Activated T-cell treated with anti-CD3 and anti-CD28 coated beads, Interleukin-2, amount 50 U/mL, for 48 hours (primary cell): Measurements from ENCODE around the gene ZNF268.

ENCODE experiments used
- DNase-seq, 2 experiments: peaks; one replicate each; pipeline ENCODE4 v3.0.0-alpha.2; 2020

ZNF268 gene

DNA sequence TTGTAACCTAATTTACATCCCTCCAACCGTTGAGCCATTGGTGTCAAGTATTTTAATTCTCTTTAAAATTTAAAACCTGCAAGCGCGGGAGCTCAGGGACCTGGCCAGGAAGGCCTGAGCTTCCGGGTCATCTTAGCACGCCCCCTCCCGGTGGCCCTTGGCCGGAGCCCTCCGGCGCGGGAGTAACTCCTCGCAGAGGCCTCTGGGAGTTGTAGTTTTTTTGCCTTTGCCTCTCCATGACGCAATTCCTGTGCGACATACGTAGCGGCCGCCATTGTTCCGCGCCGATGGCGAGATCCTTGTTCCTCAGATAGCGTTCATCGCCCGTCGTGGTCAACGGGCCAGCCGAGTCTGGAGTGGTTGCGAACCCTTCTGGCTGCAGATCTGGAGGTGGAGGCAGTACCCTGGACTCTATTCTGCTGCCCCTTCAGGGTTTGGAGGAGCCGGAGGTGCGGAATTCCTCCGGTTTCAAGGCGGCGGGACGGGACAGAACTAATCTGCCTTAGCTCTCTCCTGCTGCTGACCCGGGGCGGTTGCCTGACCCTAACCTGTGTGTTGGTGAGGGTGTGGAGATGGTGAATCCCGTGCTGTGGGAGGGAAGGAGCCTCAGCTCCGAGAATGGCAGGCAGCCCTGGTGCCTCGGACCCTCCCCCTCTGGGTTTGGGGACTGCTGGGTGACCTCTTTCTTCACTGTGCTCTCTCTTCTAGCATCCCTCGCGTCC lies at the start of gene ZNF268:
ZNF268 (plus strand) TSS at position 258 of the 722 bp plus-strand sequence. CDS start 503 bp downstream, outside the sequence.
- peak; percentile 94 to 95 for DNase-seq

DNA sequence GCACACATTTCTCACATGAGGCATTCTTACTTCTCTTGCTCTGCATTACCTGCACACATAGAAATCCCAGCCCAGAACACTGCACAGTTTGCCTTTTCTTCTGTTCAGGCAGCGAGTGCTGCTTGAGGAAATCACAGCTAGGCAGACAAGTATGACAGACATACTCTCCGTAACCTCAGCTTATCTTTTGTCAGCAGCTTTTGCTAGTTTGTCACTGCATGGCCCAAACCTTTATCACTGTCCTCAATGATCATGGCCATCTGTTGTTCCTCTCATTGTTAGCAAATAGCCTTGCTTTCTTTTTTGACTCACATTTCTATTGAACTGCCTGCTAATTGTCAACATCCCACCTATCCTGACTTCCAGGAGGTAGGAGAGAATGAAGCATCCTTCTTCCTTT lies 45.5 kb upstream of the ZNF268 start:
- DNase-seq = no peak

DNA sequence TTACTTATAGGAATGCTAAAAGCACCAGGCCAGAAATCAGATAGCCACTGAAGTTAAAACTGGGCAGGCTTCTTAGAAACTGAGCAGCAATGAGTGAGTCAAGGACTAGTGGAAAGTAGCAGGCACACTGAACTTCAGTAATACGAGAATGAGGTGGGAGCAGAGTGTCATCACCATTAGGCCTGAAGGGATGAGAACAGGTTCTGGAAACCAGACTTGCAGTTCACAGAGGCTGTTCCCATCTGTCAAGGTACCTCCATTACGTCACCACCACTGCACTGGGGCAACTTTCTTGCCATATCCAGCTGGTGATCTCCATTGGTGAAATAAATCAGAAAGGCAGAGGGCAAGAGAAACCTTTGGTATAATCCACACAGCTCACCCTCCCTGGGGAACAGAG lies 35.3 kb upstream of the ZNF268 start:
- no peak for DNase-seq

DNA sequence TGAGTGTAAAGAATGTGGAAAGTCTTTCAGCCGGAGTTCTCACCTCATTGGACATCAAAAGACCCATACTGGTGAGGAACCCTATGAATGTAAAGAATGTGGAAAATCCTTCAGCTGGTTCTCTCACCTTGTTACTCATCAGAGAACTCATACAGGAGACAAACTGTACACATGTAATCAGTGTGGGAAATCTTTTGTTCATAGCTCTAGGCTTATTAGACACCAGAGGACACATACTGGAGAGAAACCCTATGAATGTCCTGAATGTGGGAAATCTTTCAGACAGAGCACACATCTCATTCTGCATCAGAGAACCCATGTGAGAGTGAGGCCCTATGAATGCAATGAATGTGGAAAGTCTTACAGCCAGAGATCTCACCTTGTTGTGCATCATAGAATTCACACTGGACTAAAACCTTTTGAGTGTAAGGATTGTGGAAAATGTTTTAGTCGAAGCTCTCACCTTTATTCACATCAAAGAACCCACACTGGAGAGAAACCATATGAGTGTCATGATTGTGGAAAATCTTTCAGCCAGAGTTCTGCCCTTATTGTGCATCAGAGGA lies 25.1 kb upstream of the ZNF268 start:
- DNase-seq = no peak

DNA sequence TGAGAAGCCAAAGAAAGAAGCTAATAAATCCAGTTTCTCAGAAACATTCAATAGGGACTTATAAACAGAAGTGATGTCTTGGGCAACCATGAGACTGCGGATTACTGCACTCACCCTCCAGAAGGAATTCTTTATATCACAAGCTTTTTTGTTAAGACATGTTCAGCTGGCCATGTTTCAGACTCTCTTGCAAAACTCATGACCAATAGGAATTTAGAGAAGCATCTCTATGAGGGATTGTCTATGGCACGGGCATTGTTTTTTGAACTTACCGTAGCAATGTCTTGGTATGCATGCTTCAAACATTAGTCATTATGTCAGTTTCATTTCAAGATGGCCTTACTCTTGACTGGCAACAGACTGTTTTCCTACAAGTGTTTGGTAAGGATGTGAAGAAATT lies 15.5 kb upstream of the ZNF268 start:
- DNase-seq = no peak

DNA sequence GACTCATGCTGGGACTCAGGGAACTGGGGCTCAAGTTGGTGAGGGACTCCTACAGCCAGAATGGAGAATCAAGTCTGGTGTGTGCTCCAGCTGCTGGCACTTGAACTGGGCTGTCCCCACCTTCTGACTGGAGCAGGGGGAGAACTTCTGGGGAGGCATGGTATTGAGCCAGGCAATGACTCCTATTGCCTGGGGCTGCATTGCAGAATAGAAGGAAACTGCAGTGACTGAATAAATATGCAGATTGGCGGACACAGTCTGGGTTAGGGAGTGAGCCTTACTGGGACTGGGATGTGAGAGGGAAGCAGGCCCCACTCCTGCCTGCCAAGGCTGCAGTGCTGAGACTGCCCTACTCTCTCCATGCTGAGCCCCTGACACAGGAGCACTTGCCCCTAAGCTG lies 8.8 kb upstream of the ZNF268 start:
- no peak for DNase-seq

DNA sequence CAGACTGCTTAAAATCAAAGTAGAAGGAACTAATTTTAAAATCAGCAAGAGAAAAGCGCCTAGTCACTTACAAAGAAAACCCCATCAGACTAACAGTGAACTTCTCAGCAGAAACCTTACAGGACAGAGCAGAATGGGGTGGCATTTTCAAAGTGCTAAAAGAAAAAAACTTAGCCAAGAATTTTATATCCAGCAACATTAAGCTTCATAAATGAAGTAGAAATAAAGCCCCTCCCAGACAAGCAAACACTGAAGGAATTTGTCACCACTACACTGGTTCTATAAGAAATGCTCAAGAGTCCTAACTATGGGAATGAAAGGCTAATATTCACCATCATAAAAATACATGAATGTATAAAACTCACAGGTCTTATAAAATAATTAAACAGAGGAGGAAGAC lies 6.4 kb upstream of the ZNF268 start:
- DNase-seq = no peak

DNA sequence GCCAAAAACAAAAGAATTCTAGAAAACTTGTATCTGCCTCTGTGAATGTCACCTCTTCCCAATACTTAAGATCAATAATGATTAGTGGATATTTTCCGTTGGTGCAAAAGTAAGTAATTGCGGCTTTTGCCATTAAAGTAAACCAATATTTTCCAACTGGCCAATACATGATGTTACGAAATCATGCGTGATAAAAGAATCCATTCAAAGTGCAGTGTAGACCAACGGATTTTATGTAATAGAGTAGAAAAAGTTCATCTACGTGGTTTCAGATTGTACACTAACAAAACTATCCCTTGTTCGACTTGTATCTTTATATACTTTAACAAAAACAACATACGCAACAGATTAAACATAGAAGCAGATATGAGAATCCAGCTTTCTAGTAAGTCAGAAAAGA lies 626 bp upstream of the ZNF268 start:
- no peak for DNase-seq

DNA sequence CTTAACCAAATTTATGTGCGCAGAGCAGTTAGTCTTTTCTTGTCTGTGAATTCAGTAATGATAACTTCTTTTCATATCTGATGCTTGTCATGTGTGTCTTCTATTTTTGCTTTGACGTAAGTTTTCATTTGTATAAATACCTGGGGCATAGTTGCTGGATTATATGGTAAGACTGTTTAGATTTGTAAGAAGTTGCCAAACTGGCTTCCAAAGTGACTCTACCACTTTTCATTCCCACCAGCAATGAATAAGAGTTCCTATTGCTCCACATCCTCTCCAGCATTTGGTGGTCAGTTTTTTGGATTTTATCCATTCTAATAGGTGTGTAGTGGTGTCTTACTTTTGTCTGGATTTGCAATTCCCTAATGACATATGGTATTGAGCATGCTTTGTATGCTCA lies 8.9 kb downstream of the ZNF268 start:
- DNase-seq = no peak

DNA sequence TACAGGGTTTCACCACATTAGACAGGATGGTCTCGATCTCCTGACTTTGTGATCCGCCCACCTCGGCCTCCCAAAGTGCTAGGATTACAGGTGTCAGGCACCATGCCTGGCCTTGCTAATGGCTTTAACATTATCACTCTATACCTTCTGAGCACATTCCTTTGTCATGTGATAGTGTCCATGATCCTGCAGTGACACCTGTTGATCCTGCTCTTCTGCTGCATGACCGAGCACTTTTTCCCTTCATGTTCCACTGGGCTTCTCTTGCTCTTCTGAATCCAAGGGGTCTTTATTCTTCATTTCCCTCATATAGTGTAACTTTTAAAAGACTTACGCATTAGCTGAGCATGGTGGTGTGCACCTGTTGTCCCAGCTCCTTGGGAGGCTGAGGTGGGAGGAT lies 11.6 kb downstream of the ZNF268 start:
- no peak for DNase-seq

DNA sequence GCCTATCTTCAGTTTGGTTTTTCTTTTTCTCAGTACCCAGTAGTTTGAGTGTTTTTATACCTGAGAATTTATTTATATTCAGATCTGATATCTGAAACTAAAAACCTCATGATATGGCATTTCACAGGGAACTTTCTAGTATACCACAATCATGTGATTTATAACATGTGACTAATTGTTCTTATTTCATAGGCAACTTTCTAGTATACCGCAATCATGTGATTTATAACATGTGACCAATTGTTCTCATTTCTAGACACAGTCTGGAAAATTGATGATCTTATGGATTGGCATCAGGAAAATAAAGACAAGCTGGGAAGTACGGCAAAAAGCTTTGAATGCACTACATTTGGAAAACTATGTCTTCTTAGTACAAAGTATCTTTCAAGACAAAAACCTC lies 20.6 kb downstream of the ZNF268 start:
- DNase-seq = no peak

DNA sequence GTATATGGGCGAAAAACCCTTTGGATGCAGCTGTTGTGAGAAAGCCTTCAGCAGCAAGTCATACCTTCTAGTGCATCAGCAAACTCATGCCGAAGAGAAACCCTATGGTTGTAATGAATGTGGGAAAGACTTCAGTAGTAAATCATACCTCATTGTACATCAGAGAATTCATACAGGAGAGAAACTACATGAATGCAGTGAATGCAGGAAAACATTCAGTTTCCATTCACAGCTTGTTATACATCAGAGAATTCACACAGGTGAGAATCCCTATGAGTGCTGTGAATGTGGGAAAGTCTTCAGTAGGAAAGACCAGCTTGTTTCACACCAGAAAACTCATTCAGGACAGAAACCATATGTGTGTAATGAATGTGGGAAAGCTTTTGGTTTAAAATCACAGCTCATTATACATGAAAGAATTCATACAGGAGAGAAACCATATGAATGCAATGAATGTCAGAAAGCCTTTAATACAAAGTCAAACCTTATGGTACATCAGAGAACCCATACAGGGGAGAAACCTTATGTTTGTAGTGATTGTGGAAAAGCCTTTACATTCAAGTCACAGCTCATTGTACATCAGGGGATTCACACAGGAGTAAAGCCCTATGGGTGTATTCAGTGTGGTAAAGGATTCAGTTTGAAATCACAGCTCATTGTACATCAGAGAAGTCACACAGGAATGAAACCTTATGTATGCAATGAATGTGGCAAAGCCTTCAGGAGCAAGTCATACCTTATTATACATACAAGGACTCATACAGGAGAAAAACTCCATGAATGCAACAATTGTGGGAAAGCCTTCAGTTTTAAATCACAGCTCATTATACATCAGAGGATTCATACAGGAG lies 21.4 kb downstream of the ZNF268 start:
- no peak for DNase-seq

DNA sequence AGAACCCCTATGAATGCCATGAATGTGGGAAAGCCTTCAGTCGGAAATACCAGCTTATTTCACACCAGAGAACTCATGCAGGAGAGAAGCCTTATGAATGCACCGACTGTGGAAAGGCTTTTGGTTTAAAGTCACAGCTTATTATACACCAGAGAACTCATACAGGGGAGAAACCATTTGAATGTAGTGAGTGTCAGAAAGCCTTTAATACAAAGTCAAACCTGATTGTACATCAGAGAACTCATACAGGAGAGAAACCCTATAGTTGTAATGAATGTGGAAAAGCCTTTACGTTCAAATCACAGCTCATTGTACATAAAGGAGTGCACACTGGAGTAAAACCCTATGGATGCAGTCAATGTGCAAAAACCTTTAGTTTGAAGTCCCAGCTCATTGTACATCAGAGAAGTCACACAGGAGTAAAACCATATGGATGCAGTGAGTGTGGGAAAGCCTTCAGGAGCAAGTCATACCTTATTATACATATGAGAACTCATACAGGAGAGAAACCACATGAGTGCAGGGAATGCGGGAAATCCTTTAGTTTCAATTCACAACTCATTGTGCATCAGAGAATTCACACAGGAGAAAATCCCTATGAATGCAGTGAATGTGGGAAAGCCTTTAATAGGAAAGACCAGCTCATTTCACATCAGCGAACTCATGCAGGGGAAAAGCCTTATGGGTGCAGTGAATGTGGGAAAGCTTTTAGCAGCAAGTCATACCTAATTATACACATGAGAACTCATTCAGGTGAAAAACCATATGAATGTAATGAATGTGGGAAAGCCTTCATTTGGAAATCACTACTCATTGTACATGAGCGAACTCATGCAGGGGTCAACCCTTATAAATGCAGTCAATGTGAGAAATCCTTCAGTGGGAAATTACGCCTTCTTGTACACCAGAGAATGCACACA lies 22.3 kb downstream of the ZNF268 start:
- DNase-seq = no peak

DNA sequence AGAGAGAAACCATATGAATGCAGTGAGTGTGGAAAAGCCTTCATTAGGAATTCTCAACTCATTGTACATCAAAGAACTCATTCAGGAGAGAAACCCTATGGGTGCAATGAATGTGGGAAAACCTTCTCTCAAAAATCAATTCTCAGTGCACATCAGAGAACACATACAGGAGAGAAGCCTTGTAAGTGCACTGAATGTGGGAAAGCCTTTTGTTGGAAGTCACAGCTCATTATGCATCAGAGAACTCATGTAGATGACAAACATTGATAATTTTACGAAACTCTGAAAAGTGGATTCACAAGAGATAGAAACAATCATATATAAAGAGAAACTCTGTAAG lies 22.9 kb downstream of the ZNF268 start:
- DNase-seq = no peak

DNA sequence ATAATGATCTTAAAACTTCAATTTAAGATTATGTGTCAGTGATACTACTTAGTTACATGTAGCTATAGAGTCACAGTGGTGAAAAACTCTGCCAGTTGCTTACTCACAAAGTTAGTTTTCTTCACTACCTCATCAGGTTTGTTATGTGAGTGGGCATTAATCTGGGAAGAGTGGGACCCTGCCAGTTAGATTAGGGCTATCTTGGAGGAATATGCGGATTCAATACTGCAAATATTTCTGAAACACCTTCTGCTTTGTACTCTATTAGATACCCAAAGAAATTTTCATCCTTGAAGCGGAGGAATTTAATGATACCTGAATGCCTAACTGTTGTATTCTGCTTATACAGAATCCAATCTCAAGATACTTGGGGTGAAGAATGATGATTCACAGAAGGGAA lies 25.1 kb downstream of the ZNF268 start:
- DNase-seq = no peak

DNA sequence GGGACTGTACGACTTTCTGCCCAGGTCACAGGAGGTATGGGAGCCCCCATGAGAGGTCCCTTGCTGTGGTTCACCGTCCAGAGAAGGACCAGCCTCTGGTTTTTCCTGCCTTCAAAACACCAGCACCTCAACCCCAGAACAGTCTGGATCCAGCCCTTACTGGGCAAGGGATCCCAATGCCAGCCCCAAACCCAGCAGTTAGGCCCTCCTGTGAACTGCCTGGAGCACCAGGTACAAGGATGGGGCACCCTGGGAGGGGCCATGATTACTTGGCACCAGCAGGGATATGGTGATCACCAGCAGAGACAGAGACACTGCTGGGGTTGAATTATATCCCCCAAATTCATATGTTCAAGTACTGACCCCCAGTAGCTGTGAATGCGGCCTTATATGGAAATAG lies 34.4 kb downstream of the ZNF268 start:
- no peak for DNase-seq

DNA sequence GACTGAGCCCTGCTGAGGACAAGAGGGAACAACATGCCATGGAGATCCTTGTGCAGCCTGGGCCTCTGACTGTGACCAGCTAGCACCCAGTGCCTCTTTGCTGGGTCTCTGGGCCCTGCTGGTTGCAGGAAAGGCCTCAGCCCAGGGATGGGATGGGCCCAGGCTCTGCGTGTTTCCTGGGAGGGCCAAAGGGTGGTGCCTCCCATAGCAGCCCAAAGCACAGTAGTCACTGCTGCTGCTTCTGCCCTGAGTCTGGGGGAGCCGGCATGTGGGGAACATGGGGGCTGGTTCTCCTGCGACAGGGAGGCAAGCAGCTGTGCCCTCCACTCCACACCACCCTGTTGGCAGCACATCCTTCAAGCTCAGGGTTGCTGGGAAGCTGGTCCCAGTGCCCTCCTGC lies 35.9 kb downstream of the ZNF268 start:
- DNase-seq = no peak

DNA sequence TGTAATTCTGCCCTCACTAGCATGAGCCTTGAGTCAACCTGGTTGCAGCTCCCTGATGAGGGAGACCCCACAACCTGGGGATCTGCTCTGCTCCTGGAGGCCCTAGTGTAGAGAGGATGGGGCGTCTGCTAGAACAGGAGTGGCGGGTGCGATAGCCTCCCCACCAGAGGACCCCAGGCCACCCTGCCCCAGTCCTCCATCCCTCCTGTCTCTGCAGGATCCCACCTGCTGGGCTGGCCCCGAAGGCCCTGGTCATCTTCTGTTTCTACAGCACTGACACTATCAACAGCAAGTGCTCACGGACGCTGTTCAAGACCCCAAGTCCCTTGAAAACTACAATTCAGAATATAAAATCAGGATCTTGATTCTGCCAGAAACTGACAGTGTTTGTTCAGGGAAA lies 39.2 kb downstream of the ZNF268 start:
- no peak for DNase-seq

DNA sequence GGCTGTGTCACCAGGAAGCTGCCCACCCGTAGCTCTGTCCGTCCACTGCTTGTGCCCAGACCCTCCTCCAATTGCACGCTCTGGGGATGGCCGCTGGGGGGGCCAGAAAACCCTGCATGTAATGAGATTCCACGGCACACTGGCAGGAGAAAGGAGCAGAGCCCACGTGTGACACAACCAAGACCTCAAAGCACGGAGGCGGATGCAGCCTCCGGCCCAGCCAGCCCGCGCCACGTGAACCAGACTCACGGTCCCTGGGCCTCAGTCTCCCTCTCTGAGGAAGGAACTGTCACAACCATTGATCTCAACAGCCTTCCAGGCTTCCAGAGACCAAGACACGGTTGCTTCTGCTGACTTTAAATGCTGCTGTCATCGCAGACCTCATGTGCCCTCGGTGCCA lies 39.9 kb downstream of the ZNF268 start:
- no peak for DNase-seq

DNA sequence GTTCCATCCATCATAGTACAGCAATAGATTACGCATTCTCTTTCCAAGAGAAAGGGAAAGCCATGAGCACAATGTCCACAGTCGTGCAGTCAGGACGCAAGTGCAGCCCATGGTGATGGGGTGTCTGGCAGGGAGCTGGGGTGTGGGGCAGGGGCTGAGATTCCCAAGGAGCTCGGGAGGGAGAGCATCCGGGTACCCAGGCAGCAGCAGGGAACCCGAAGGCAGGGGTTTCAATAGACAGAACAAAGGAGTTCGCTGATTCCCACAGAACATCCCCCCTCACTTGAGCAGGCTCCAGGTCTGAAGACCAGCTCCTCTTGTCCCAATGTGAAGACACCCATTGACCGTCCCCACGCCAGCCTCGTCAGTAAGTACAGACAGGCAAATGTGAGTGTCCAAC lies 40.9 kb downstream of the ZNF268 start:
- DNase-seq = no peak

DNA sequence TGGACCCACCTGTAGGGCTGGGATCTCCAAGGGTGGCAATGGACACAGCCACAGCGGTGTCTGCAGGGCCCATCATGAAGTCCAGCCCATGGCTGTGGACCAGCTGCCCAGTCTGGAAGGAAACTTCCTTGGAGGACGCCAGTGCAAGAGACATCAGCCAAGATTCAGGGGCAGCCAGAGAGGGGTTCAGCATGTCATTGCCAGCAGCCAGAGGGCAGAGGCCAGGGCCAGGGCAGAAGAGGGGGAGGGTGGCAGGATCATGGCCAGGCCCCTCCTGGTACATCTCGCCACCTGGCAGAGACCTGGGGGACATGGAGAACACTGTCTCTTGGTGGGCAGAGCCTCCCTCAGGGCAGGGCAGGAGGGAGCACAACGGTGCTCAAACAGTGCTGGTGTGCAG lies 44.2 kb downstream of the ZNF268 start:
- DNase-seq = no peak

DNA sequence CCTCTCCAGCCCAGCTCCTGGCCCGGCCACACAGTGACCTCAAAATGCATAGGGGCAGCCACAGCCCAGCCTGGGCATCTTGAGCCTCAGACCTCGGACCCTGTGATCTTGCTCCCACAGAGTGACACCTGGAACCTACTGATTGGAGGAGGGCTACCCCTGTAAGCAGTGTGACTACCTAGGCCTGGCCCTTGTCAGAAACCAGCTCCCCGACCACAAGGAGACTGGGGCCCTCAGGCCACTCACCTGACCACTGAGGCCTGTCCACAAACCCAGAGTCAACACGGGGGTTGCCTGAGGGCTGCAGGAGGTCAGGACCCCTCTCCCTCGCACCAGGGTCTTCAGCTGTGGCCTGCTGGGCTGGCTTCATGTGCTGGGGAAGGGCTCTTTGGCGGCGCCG lies 45.4 kb downstream of the ZNF268 start:
- DNase-seq = no peak

DNA sequence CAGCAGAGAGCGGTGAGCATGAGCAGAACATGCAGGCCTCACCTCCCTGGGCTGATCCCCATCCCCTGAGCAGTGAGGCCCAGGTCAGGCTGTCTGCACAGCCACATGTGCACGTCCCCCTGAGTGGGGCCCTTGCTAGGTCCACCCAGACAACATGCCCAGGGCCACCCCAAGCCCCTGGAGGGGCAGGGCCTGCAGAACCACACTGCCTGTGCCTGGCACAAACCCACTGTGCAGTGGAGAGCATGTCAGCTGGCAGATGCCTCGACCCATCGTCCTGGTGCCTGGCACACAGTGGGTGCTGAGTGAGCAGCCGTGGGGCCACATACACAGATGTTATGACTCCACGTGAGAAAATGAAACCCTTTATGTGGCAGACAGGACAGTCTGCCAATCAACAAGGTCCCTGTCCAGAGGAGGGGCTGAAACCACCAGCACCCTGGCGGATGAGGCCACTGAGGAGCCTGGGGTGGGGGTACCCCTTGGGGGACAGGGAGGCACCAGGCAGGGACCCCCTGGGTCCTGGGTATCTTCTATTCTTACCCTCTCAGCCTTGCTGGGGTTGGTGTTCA lies 46.1 kb downstream of the ZNF268 start:
- no peak for DNase-seq
